OCI-LY1 (cell line): ENCODE data around the gene C16orf86.

ENCODE experiments used
- EZH2 ChIP-seq: fragments of 200-600 bp; sonication (generic), shearing (Covaris generic); IDR thresholded peaks from 2 replicates; pipeline ENCODE4 v1.8.0; 2017; ENCODE audit warnings: borderline replicate concordance, mixed run types, mild to moderate bottlenecking, antibody characterized with exemption, low read length, moderate library complexity, mixed read lengths
- TF ChIP-seq, protein P1 (sequence below): fragments of 200-600 bp; sonication (generic), shearing (Covaris generic); IDR thresholded peaks from 2 replicates; pipeline ENCODE4 v1.5.1; 2017; ENCODE audit warnings: mild to moderate bottlenecking, antibody characterized with exemption, low read length, moderate library complexity, mixed read lengths

DNA sequence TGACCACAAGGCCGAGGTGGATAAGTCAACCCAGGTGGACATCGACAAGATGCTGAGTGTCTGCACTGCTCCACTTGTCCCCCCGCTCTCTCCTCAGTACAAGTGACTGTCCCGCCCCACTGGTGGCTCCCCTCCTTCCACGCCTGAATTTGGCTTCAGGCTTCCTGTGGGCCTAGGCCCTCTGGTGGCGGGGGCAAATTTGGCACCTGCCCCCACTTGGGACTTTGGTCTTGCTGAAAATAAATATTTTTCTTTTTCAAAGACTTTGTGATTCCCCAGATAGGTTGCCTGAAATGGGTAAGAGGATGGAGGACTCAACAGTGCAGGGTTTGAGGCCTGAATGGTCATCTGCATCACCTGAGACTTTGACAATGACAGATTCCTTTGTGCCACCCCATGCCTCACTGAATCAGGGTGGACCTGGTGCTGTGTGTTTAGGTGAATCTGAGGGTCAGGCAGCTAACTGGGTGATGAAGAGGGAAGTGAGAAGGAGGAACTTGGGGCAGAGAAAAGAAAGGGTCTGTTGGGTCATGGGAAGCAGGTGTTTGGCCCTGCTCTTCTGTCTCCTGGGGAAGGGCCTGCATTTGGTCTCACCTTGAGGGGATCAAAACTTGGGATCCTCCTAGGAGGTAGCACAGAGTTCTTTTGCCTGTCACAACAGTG lies 2.0 kb downstream of the C16orf86 start:
- TF ChIP-seq, protein P1, sequence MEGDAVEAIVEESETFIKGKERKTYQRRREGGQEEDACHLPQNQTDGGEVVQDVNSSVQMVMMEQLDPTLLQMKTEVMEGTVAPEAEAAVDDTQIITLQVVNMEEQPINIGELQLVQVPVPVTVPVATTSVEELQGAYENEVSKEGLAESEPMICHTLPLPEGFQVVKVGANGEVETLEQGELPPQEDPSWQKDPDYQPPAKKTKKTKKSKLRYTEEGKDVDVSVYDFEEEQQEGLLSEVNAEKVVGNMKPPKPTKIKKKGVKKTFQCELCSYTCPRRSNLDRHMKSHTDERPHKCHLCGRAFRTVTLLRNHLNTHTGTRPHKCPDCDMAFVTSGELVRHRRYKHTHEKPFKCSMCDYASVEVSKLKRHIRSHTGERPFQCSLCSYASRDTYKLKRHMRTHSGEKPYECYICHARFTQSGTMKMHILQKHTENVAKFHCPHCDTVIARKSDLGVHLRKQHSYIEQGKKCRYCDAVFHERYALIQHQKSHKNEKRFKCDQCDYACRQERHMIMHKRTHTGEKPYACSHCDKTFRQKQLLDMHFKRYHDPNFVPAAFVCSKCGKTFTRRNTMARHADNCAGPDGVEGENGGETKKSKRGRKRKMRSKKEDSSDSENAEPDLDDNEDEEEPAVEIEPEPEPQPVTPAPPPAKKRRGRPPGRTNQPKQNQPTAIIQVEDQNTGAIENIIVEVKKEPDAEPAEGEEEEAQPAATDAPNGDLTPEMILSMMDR: peak; percentile 56
- TF ChIP-seq EZH2: no peak
